Common myeloid progenitor, CD34-positive (primary cell): Measurements from ENCODE around the gene GRID1.

Experiments used
- CTCF ChIA-PET: fragments of 350-600 bp; sonication (Branson Sonifier 250); formaldehyde crosslinking; loops from one replicate; lab custom pipeline; 2021; ENCODE audit warnings: antibody characterized with exemption; lab: Charles Lee
- POLR2A ChIA-PET: fragments of 350-600 bp; sonication (Branson Sonifier 250); formaldehyde crosslinking; loops from one replicate; lab custom pipeline; 2021; ENCODE audit warnings: antibody characterized with exemption; lab: Charles Lee
- DNase-seq, 3 donors: peaks; one replicate each; pipeline versions ENCODE4 v3.0.0 to v3.0.0-alpha.2; 2013
- H3K27ac ChIP-seq, 2 experiments: 1 replicate in 1 of 2; 2 replicates in 1 of 2; pipeline ENCODE4 v1.7.0; 2013; ENCODE audit warnings: inconsistent platforms in 2 of 2, low read length in 2 of 2, mild to moderate bottlenecking in 2 of 2, low read depth in 1 of 2, moderate library complexity in 1 of 2; ENCODE audit not compliant: severe bottlenecking in 2 of 2, insufficient read depth in 1 of 2, poor library complexity in 1 of 2
- H3K27me3 ChIP-seq, 5 experiments: replicated peaks in 2 of 5; 1 replicate in 3 of 5; 2 replicates in 2 of 5; pipeline versions ENCODE4 v1.6.1 to v1.7.0; 2013; ENCODE audit warnings: low read length in 4 of 5, mild to moderate bottlenecking in 2 of 5, moderate library complexity in 2 of 5, inconsistent platforms in 1 of 5; ENCODE audit not compliant: insufficient read depth in 5 of 5, control insufficient read depth in 4 of 5
- H3K36me3 ChIP-seq, 4 experiments: 1 replicate in 2 of 4; 2 replicates in 2 of 4; pipeline versions ENCODE4 v1.6.1 to v1.7.0; 2013; ENCODE audit warnings: low read length in 3 of 4, control low read depth in 1 of 4, mild to moderate bottlenecking in 1 of 4; ENCODE audit not compliant: control insufficient read depth in 4 of 4, insufficient read depth in 4 of 4
- H3K4me1 ChIP-seq, 4 experiments: 1 replicate in 3 of 4; 2 replicates in 1 of 4; pipeline versions ENCODE4 v1.6.1 to v1.7.1; 2013; ENCODE audit warnings: low read length in 3 of 4, mild to moderate bottlenecking in 3 of 4, control low read depth in 1 of 4, inconsistent platforms in 1 of 4, moderate library complexity in 1 of 4; ENCODE audit not compliant: control insufficient read depth in 4 of 4, insufficient read depth in 4 of 4; ENCODE audit errors: control extremely low read depth in 1 of 4
- H3K4me3 ChIP-seq, 7 experiments: 1 replicate in 4 of 7; 2 replicates in 3 of 7; pipeline versions ENCODE4 v1.5.1 to v1.7.0; 2013; ENCODE audit warnings: mild to moderate bottlenecking in 7 of 7, low read length in 6 of 7, moderate library complexity in 6 of 7, inconsistent platforms in 2 of 7, low read depth in 2 of 7, control low read depth in 1 of 7; ENCODE audit not compliant: insufficient read depth in 4 of 7, control insufficient read depth in 1 of 7; ENCODE audit errors: extremely low read depth in 1 of 7
- H3K9me3 ChIP-seq, 5 experiments: 1 replicate in 4 of 5; 2 replicates in 1 of 5; pipeline versions ENCODE4 v1.6.1 to v1.7.1; 2013; ENCODE audit warnings: low read length in 4 of 5, mild to moderate bottlenecking in 2 of 5, inconsistent platforms in 1 of 5, low read depth in 1 of 5, moderate library complexity in 1 of 5; ENCODE audit not compliant: control insufficient read depth in 4 of 5, insufficient read depth in 2 of 5; ENCODE audit errors: control extremely low read depth in 1 of 5
- WGBS: methylation state at CpG from one replicate; pipeline ENCODE4 v1.1.5; 2013; ENCODE audit not compliant: insufficient coverage; 5-methylcytosine and 5-hydroxymethylcytosine counted together

The GRID1 gene

GRCh38 chr10:85926136-85926535, 440.5 kb downstream of the GRID1 start:
- Histone ChIP-seq H3K4me1 (no peaks in the 10 kb centered on the region), H3K36me3 (no peaks in the 10 kb centered on the region), H3K9me3 (no peaks in the 10 kb centered on the region), H3K27me3 (peaks cover 0 to 2% (median 0%) of the 10 kb centered on the region in 5 experiments), H3K4me3 (no peak overlapping the region), H3K27ac (no peak overlapping the region)
- 84% methylated on average over 4 of the region's 5 CpGs for WGBS
- no peak for DNase-seq
- POLR2A ChIA-PET = no interaction called here
- CTCF ChIA-PET = interaction anchor here (0.7 kb wide), 1 partner anchor 14 kb away, joined by 3 read pairs; no protein-coding TSS in a partner anchor

DNA sequence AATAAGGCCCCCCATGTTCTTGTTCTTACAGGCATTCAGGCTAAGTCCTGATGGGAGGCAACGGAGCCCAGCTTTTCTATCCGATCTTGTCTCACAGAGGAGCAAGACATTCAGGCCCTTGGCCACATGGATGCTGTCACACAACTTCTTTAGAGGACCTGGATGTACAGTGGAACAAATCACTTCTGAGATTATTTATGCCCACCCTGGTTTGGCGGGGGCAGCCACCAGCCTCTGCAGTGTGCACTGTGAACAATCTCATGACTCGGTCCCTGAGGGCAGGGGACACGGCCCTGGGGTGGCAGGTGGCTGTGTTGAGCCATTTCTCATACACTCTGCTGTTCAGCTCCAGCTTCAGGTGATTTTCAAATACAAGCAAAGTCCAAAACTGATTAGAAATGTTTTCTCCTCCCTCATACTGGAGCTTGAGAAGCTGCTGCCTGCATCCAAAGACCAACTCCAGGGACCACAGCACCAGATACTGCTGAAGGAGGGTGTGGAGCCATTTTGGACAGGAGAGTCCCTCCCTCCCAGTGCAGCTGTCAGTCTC, 441.3 kb downstream of the GRID1 start:
- Histone ChIP-seq H3K27ac (no peak overlapping the region), H3K4me1 (no peaks in the 10 kb centered on the region), H3K36me3 (no peaks in the 10 kb centered on the region), H3K27me3 (peaks cover 0 to 2% (median 0%) of the 10 kb centered on the region in 5 experiments), H3K4me3 (no peak overlapping the region), H3K9me3 (no peaks in the 10 kb centered on the region)
- 98% methylated on average over 5 of the region's 5 CpGs for whole genome bisulfite sequencing
- POLR2A ChIA-PET = no interaction called here
- CTCF ChIA-PET = no interaction called here
- DNase-seq = no peak

GRCh38 chr10:85924382-85925102, 442.1 kb downstream of the GRID1 start:
- peaks cover 0 to 4% (median under 1%) of the 10 kb centered on the region in 4 experiments for H3K4me1 ChIP-seq
- POLR2A ChIA-PET = no interaction called here
- no peaks in the 10 kb centered on the region for H3K36me3 ChIP-seq
- CTCF ChIA-PET = no interaction called here
- no peak overlapping the region for H3K4me3 ChIP-seq
- no peak overlapping the region for H3K27ac ChIP-seq
- WGBS = 97% methylated on average over 6 of the region's 7 CpGs
- DNase-seq = no peak
- no peaks in the 10 kb centered on the region for H3K9me3 ChIP-seq
- peaks cover 0 to 2% (median 0%) of the 10 kb centered on the region in 5 experiments for H3K27me3 ChIP-seq

DNA sequence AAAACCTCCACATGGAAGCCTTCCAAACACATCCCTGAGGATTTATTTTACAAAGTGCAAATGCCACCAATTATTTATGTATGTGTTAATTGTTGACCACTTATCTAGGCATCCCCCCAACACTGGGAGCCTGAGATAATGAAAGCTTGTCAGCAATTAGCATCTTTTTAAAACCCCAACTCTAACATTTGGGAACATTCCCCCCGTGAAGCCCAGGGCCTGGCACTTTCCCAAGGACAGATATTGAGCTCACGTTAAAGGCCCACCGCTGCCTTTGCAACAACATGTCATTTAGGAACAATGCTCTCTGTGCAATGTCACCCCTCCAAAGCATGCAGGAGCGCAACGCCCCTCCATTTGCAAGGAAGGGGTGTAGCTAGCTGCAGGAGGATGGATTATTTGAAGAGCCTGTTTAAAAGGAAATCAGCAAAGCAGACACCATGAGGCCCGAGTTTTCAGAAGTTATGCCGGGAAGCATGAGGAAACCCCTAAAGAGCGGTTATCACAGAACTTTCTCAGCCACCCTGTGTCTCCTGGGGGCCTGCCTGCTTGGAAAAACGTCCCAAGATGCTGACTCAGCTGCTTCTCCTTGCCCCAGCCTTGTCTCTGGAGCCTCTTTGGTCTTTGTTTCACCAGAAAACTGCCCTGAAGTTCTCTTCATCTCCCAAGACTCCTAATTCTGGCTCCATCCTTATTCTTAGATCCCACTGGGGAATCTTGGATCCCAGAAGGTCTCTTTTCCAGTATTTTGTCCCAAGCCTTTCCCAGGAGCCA, 444.1 kb downstream of the GRID1 start:
- WGBS = 92% methylated on average over 7 of the region's 9 CpGs

GRCh38 chr10:85921789-85922188, 444.8 kb downstream of the GRID1 start:
- Histone ChIP-seq H3K4me3 (no peak overlapping the region), H3K27ac (no peak overlapping the region), H3K36me3 (no peaks in the 10 kb centered on the region), H3K9me3 (no peaks in the 10 kb centered on the region), H3K27me3 (no peaks in the 10 kb centered on the region), H3K4me1 (peaks cover 0 to 9% (median 3%) of the 10 kb centered on the region in 4 experiments)
- ChIA-PET CTCF (no interaction called here), POLR2A (no interaction called here)
- 97% methylated on average over 5 of the region's 5 CpGs for WGBS
- DNase-seq = no peak

More for the DNA sequence above, 444.1 kb downstream of the GRID1 start:
- no peaks in the 10 kb centered on the region for H3K27me3 ChIP-seq
- no peak for DNase-seq
- CTCF ChIA-PET = no interaction called here
- H3K4me1 ChIP-seq = peaks cover 0 to 9% (median 3%) of the 10 kb centered on the region in 4 experiments
- H3K36me3 ChIP-seq = no peaks in the 10 kb centered on the region
- H3K4me3 ChIP-seq = no peak overlapping the region
- H3K9me3 ChIP-seq = no peaks in the 10 kb centered on the region
- no peak overlapping the region for H3K27ac ChIP-seq
- POLR2A ChIA-PET = no interaction called here

- H3K27me3 ChIP-seq = no peaks in the 10 kb centered on the region
- H3K4me3 ChIP-seq = no peak overlapping the region
- 83% methylated on average over 5 of the region's 6 CpGs for WGBS
- no peak for DNase-seq
- ChIA-PET CTCF (no interaction called here), POLR2A (no interaction called here)
- peaks cover 0 to 9% (median 3%) of the 10 kb centered on the region in 4 experiments for H3K4me1 ChIP-seq
- H3K9me3 ChIP-seq = no peaks in the 10 kb centered on the region
- no peak overlapping the region for H3K27ac ChIP-seq
- no peaks in the 10 kb centered on the region for H3K36me3 ChIP-seq
Measured at GRCh38 chr10:85920311-85920710, 446.3 kb downstream of the GRID1 start.
